HepG2 (cell line): Measurements from ENCODE around the gene PNPLA3. TPM values are rescaled to one million over a fixed set of nuclear protein-coding genes. Genes with fewer than 3 reads are reported as not detected.
A peak's percentile ranks its signal among the peaks of the same experiment; 100 is the strongest.

Experiments
- ATF6 ChIP-seq: sonication (generic); formaldehyde crosslinking; conservative IDR thresholded peaks from 2 replicates; pipeline ENCODE4 v1.4.0; 2020; ENCODE audit warnings: missing genetic modification reagents
- CBX1 ChIP-seq: IDR thresholded peaks from one replicate; pipeline ENCODE4 v1.6.1; 2016; ENCODE audit warnings: antibody characterized with exemption, low read depth
- HNF4G ChIP-seq, 2 experiments: sonication (generic) in 1 of 2; formaldehyde crosslinking in 1 of 2; IDR thresholded peaks; 2 replicates each; pipeline versions ENCODE4 v1.4.0 to v1.6.1; 2011 to 2020; ENCODE audit warnings: borderline replicate concordance in 2 of 2, low read depth in 2 of 2, mild to moderate bottlenecking in 2 of 2, low read length in 1 of 2, missing genetic modification reagents in 1 of 2, moderate library complexity in 1 of 2
- POGZ ChIP-seq: sonication (generic); formaldehyde crosslinking; IDR thresholded peaks from 2 replicates; pipeline ENCODE4 v1.4.0; 2020; ENCODE audit warnings: mild to moderate bottlenecking, missing genetic modification reagents
- RXRA ChIP-seq: sonication (generic); formaldehyde crosslinking; IDR thresholded peaks from 2 replicates; pipeline ENCODE4 v1.5.1; 2020; ENCODE audit warnings: missing genetic modification reagents
- SKIL ChIP-seq: sonication (generic); formaldehyde crosslinking; IDR thresholded peaks from 2 replicates; pipeline ENCODE4 v1.8.0; 2022; ENCODE audit warnings: missing genetic modification reagents, mild to moderate bottlenecking, moderate library complexity, borderline replicate concordance
- SOX6 ChIP-seq, 2 experiments: fragments of 450-650 bp in 1 of 2; sonication (generic) in 1 of 2; formaldehyde crosslinking in 1 of 2; IDR thresholded peaks; 2 replicates each; pipeline versions ENCODE4 v1.4.0 to v1.6.1; 2017 to 2020; ENCODE audit warnings: antibody characterized with exemption in 1 of 2, mild to moderate bottlenecking in 1 of 2, missing genetic modification reagents in 1 of 2
- ZNF281 ChIP-seq: sonication (generic); formaldehyde crosslinking; IDR thresholded peaks from 2 replicates; pipeline ENCODE4 v1.4.0; 2020; ENCODE audit warnings: missing genetic modification reagents, borderline replicate concordance
- polyA plus RNA-seq, 8 experiments: library from polyadenylated mRNA; depleted of rRNA in 3 of 8; stranded (reverse) in 7 of 8; unstranded in 1 of 8; fragments of >200 nt; fragmentation: Illumina TruSeq in 4 of 8; extraction: Trizol in 4 of 8; gene quantifications; 2 replicates each; pipeline versions ENCODE4 v1.2.1 to v1.2.3, GENCODE V29; 2011 to 2016; ENCODE audit warnings: low read depth in 4 of 8, missing spikeins in 1 of 8, mixed read lengths in 1 of 8; ENCODE audit not compliant: insufficient read depth in 1 of 8
- total RNA-seq, 5 experiments: library from RNA; depleted of rRNA; stranded (reverse); fragments of >200 nt; fragmentation: Illumina TruSeq; extraction: Trizol; gene quantifications; 2 replicates each; pipeline ENCODE4 v1.2.3, GENCODE V29; 2016; ENCODE audit warnings: low read depth in 1 of 5

The PNPLA3 gene
- total and polyA plus RNA-seq, 2 of the 13 experiments (the other 11 are each of a cell fraction or from before 2014, with no cell fraction given), result 16.9 to 19.8 TPM

- TF ChIP-seq CBX1, result no peak
- no peak for TF ChIP-seq SOX6 (IDR thresholded peaks at IDR 0.05)
- TF ChIP-seq SOX6 (CRISPR knock-in tag; IDR thresholded peaks at IDR 0.05), result peak; percentile 37; the same call in 1 of the 2 replicates
- no peak for TF ChIP-seq POGZ
- TF ChIP-seq RXRA (CRISPR knock-in tag), result peak; percentile 77
- 0 out of 2 replicates have a peak, but pooled peaks have one; percentile 21 for TF ChIP-seq ZNF281 (CRISPR knock-in tag)
- peak; percentile 21; the same call in 1 of the 2 replicates for TF ChIP-seq SKIL
- 0 out of 2 replicates have a peak, but pooled peaks have one; percentile 15 for TF ChIP-seq HNF4G (IDR thresholded peaks at IDR 0.05; ENCODE audit: borderline replicate concordance, low read depth, low read length)
- no peak for TF ChIP-seq HNF4G (CRISPR knock-in tag; IDR thresholded peaks at IDR 0.05; ENCODE audit: borderline replicate concordance, low read depth)
- no peak for TF ChIP-seq ATF6 (CRISPR knock-in tag)
Observed at GRCh38 chr22:43922123-43922522, 1.5 kb upstream of the PNPLA3 start (continued).
